ENCODE results near the gene LCT.
A peak's percentile ranks its signal among the peaks of the same experiment; 100 is the strongest.
"Not testable (repeated sequence)": the region's sequence is repeated elsewhere in the genome, so short reads cannot be mapped to it uniquely, and the experiment has no call there.

LCT gene

GRCh38 chr2:135799738-135800137 is 37.2 kb downstream of the LCT start:
- peaks cover 0 to 3% of the 10 kb centered on the region in 2 donors for H3K9me3 Mint-ChIP-seq
- DNase-seq (no peak), ATAC-seq (replicated peaks) (no peak)
- H3K4me1 Mint-ChIP-seq (ENCODE audit: low read depth in 2 of 2): peaks cover 4 to 5% of the 10 kb centered on the region in 2 donors
- no peak overlapping the region for H3K27ac Mint-ChIP-seq
- H3K4me3 Mint-ChIP-seq: no peak overlapping the region
- no peaks in the 10 kb centered on the region for H3K27me3 Mint-ChIP-seq
- H3K36me3 Mint-ChIP-seq (ENCODE audit: insufficient read depth): peaks cover 1% of the 10 kb centered on the region

GRCh38 chr2:135798762-135799161 is 38.2 kb downstream of the LCT start:
- Mint-ChIP-seq H3K36me3 (ENCODE audit: insufficient read depth) (peaks cover 4% of the 10 kb centered on the region), H3K4me3 (no peak overlapping the region), H3K9me3 (peaks cover 0 to 3% of the 10 kb centered on the region in 2 donors), H3K27ac (no peak overlapping the region), H3K27me3 (no peaks in the 10 kb centered on the region), H3K4me1 (ENCODE audit: low read depth in 2 of 2) (peaks cover 4 to 8% of the 10 kb centered on the region in 2 donors)
- no peak for DNase-seq
- no peak for ATAC-seq (replicated peaks)

- H3K27me3 Mint-ChIP-seq: no peaks in the 10 kb centered on the region
- H3K4me3 Mint-ChIP-seq: no peak overlapping the region
- ATAC-seq (replicated peaks) (no peak), DNase-seq (no peak)
- peaks cover 4 to 8% of the 10 kb centered on the region in 2 donors for H3K4me1 Mint-ChIP-seq (ENCODE audit: low read depth in 2 of 2)
- no peak overlapping the region for H3K27ac Mint-ChIP-seq
- peaks cover 4% of the 10 kb centered on the region for H3K36me3 Mint-ChIP-seq (ENCODE audit: insufficient read depth)
- H3K9me3 Mint-ChIP-seq: peaks cover 0 to 3% of the 10 kb centered on the region in 2 donors
Measured at GRCh38 chr2:135798275-135798705, 38.7 kb downstream of the LCT start.

GRCh38 chr2:135797497-135798274 is 39.3 kb downstream of the LCT start:
- Mint-ChIP-seq H3K36me3 (ENCODE audit: insufficient read depth) (peaks cover 4% of the 10 kb centered on the region), H3K9me3 (peaks cover 0 to 3% of the 10 kb centered on the region in 2 donors), H3K27ac (no peak overlapping the region), H3K4me3 (no peak overlapping the region), H3K4me1 (ENCODE audit: low read depth in 2 of 2) (peaks cover 4 to 12% of the 10 kb centered on the region in 2 donors), H3K27me3 (no peaks in the 10 kb centered on the region)
- DNase-seq (peak; percentile 65 to 76 (median 71)), ATAC-seq (replicated peaks) (peak; percentile 86)

- no peak for ATAC-seq (replicated peaks)
- no peak overlapping the region for H3K4me3 Mint-ChIP-seq
- no peak for DNase-seq
- peaks cover 0 to 3% of the 10 kb centered on the region in 2 donors for H3K9me3 Mint-ChIP-seq
- no peak overlapping the region for H3K27ac Mint-ChIP-seq
- peaks cover 9 to 20% of the 10 kb centered on the region in 2 donors for H3K4me1 Mint-ChIP-seq (ENCODE audit: low read depth in 2 of 2)
- no peaks in the 10 kb centered on the region for H3K27me3 Mint-ChIP-seq
- H3K36me3 Mint-ChIP-seq (ENCODE audit: insufficient read depth): peaks cover 4% of the 10 kb centered on the region
Measured at GRCh38 chr2:135796606-135797005, 40.4 kb downstream of the LCT start.

GRCh38 chr2:135795641-135796040 is 41.3 kb downstream of the LCT start:
- H3K27me3 Mint-ChIP-seq; ATAC-seq (replicated peaks); H3K36me3 Mint-ChIP-seq (ENCODE audit: insufficient read depth); H3K27ac Mint-ChIP-seq; H3K9me3 Mint-ChIP-seq; DNase-seq; H3K4me3 Mint-ChIP-seq: not testable (repeated sequence)
- peaks cover 12 to 20% of the 10 kb centered on the region in 2 donors for H3K4me1 Mint-ChIP-seq (ENCODE audit: low read depth in 2 of 2)

GRCh38 chr2:135792401-135793150 is 44.4 kb downstream of the LCT start:
- peaks cover 4% of the 10 kb centered on the region for H3K36me3 Mint-ChIP-seq (ENCODE audit: insufficient read depth)
- peak overlapping the region; percentile 32 to 59 for H3K27ac Mint-ChIP-seq
- DNase-seq: no peak
- H3K4me3 Mint-ChIP-seq: no peak overlapping the region
- no peaks in the 10 kb centered on the region for H3K27me3 Mint-ChIP-seq
- H3K9me3 Mint-ChIP-seq: no peaks in the 10 kb centered on the region
- ATAC-seq (replicated peaks): peak; percentile 62
- peaks cover 11 to 19% of the 10 kb centered on the region in 2 donors for H3K4me1 Mint-ChIP-seq (ENCODE audit: low read depth in 2 of 2)

GRCh38 chr2:135791418-135792190 is 45.4 kb downstream of the LCT start:
- no peak overlapping the region for H3K4me3 Mint-ChIP-seq
- peaks cover 8 to 16% of the 10 kb centered on the region in 2 donors for H3K4me1 Mint-ChIP-seq (ENCODE audit: low read depth in 2 of 2)
- DNase-seq: no peak
- H3K36me3 Mint-ChIP-seq (ENCODE audit: insufficient read depth): peaks cover 5% of the 10 kb centered on the region
- peak overlapping the region; percentile 59 to 64 for H3K27ac Mint-ChIP-seq
- no peak for ATAC-seq (replicated peaks)
- no peaks in the 10 kb centered on the region for H3K9me3 Mint-ChIP-seq
- H3K27me3 Mint-ChIP-seq: no peaks in the 10 kb centered on the region

- Mint-ChIP-seq H3K4me3 (no peak overlapping the region), H3K4me1 (ENCODE audit: low read depth in 2 of 2) (peaks cover 8 to 16% of the 10 kb centered on the region in 2 donors), H3K27me3 (no peaks in the 10 kb centered on the region), H3K36me3 (ENCODE audit: insufficient read depth) (peaks cover 17% of the 10 kb centered on the region), H3K9me3 (no peaks in the 10 kb centered on the region), H3K27ac (no peak overlapping the region)
- ATAC-seq (replicated peaks): no peak
- DNase-seq: no peak
Measured at GRCh38 chr2:135790423-135790822, 46.6 kb downstream of the LCT start.

- H3K27ac Mint-ChIP-seq: no peak overlapping the region
- H3K4me3 Mint-ChIP-seq: no peak overlapping the region
- peaks cover 49% of the 10 kb centered on the region for H3K36me3 Mint-ChIP-seq (ENCODE audit: insufficient read depth)
- DNase-seq (no peak), ATAC-seq (replicated peaks) (no peak)
- H3K4me1 Mint-ChIP-seq (ENCODE audit: low read depth in 2 of 2): peaks cover 3 to 5% of the 10 kb centered on the region in 2 donors
- no peaks in the 10 kb centered on the region for H3K9me3 Mint-ChIP-seq
- no peaks in the 10 kb centered on the region for H3K27me3 Mint-ChIP-seq
Measured at GRCh38 chr2:135786823-135787222, 50.2 kb downstream of the LCT start.

GRCh38 chr2:135785032-135785431 is 52.0 kb downstream of the LCT start:
- Mint-ChIP-seq H3K9me3 (no peaks in the 10 kb centered on the region), H3K27ac (no peak overlapping the region), H3K4me1 (ENCODE audit: low read depth in 2 of 2) (peaks cover 0 to 2% of the 10 kb centered on the region in 2 donors), H3K36me3 (ENCODE audit: insufficient read depth) (peaks cover 67% of the 10 kb centered on the region), H3K4me3 (no peak overlapping the region), H3K27me3 (no peaks in the 10 kb centered on the region)
- DNase-seq (no peak), ATAC-seq (replicated peaks) (peak; percentile 19)

GRCh38 chr2:135783439-135783838 is 53.5 kb downstream of the LCT start:
- Mint-ChIP-seq H3K27me3 (no peaks in the 10 kb centered on the region), H3K4me3 (no peak overlapping the region), H3K4me1 (ENCODE audit: low read depth in 2 of 2) (peaks cover 0 to 2% of the 10 kb centered on the region in 2 donors), H3K27ac (peak overlapping the region in 1 of 2 donors; percentile 23), H3K36me3 (ENCODE audit: insufficient read depth) (peaks cover 80% of the 10 kb centered on the region), H3K9me3 (no peaks in the 10 kb centered on the region)
- DNase-seq: no peak
- no peak for ATAC-seq (replicated peaks)

- Mint-ChIP-seq H3K27me3 (no peaks in the 10 kb centered on the region), H3K4me3 (no peak overlapping the region), H3K9me3 (no peaks in the 10 kb centered on the region), H3K27ac (no peak overlapping the region), H3K36me3 (ENCODE audit: insufficient read depth) (peaks cover 92% of the 10 kb centered on the region), H3K4me1 (ENCODE audit: low read depth in 2 of 2) (peaks cover 0 to 2% of the 10 kb centered on the region in 2 donors)
- no peak for DNase-seq
- ATAC-seq (replicated peaks): no peak
Measured at GRCh38 chr2:135782231-135782630, 54.8 kb downstream of the LCT start.

Measured in effector memory CD8-positive, alpha-beta T cell (primary cell).